ENCODE measurements around the gene GGT5.
"Not testable (repeated sequence)": the region's sequence is repeated elsewhere in the genome, so short reads cannot be mapped to it uniquely, and the experiment has no call there.

DNA sequence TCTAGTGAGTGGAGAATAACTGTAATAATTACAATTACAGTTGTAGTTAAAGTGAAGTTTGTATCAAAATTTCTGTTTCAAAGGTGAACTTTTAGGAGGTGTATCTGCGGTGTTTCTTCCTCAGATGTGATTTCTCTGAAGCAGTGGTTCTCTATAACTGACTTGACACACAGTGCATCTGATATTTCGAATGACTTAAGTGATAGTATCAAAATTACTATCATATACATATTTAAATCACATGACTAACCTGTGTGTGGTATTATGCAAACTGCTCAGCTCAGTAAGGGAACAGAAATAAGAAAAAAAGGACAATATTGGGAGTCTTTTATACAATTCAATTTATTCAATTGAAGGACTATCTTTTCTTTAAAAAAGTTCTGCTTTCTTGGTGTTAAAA lies 28.1 kb upstream of the GGT5 start:
- TF ChIP-seq CTCF (IDR thresholded peaks at IDR 0.05); CREB1 (CRISPR knock-in tag; IDR thresholded peaks at IDR 0.05); JUN (CRISPR knock-in tag; IDR thresholded peaks at IDR 0.05); TP53 (CRISPR knock-in tag; IDR thresholded peaks at IDR 0.05); ZNF121 (CRISPR knock-in tag; IDR thresholded peaks at IDR 0.05); NFYB (CRISPR knock-in tag; conservative IDR thresholded peaks at IDR 0.05; ENCODE audit: low read depth); ZNF423 (CRISPR knock-in tag; IDR thresholded peaks at IDR 0.05): not testable (repeated sequence)

Measured in WTC11 (cell line).